A673 (cell line): Measurements from ENCODE around the gene FAXC.

ENCODE experiments used
- EZH2 ChIP-seq: fragments of 200-600 bp; sonication (generic); IDR thresholded peaks from 2 replicates; pipeline ENCODE4 v1.6.1; 2017; ENCODE audit warnings: borderline replicate concordance, low read depth, mild to moderate bottlenecking, mixed read lengths, antibody characterized with exemption, low read length; ENCODE audit not compliant: poor library complexity, severe bottlenecking
- TF ChIP-seq, protein P1 (sequence below): fragments of 300-800, 200-600 bp; sonication (generic); conservative IDR thresholded peaks from 2 replicates; pipeline ENCODE4 v1.5.1; 2017; ENCODE audit warnings: low read depth, mild to moderate bottlenecking, antibody characterized with exemption, low read length, moderate library complexity, mixed read lengths

DNA sequence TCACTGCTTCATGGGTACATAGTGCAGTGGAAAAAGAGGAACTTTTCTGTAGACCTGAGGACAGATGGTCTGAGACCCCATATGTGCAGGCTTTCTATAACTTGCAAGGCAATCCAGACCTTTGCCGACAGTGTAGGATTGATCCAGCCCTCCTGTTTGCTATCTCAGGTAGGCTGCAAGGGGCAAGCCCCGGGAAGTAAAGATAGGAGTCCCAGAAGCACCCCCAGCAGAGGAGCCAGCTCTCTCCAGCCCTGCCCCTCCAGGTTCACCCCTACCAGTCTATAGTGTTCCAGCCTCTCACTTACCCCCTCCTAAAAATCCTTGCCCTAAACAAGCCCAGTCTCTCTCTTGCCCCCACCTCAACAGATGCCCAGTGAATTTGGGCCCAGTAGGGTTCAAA lies 96.2 kb downstream of the FAXC start:
- TF ChIP-seq, protein P1, sequence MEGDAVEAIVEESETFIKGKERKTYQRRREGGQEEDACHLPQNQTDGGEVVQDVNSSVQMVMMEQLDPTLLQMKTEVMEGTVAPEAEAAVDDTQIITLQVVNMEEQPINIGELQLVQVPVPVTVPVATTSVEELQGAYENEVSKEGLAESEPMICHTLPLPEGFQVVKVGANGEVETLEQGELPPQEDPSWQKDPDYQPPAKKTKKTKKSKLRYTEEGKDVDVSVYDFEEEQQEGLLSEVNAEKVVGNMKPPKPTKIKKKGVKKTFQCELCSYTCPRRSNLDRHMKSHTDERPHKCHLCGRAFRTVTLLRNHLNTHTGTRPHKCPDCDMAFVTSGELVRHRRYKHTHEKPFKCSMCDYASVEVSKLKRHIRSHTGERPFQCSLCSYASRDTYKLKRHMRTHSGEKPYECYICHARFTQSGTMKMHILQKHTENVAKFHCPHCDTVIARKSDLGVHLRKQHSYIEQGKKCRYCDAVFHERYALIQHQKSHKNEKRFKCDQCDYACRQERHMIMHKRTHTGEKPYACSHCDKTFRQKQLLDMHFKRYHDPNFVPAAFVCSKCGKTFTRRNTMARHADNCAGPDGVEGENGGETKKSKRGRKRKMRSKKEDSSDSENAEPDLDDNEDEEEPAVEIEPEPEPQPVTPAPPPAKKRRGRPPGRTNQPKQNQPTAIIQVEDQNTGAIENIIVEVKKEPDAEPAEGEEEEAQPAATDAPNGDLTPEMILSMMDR = no peak
- TF ChIP-seq EZH2 = no peak
